ENCODE measurements around the gene HINT1. TPM values are rescaled to one million over a fixed set of nuclear protein-coding genes. Genes with fewer than 3 reads are reported as not detected.

Gene HINT1
- polyA plus RNA-seq, 3 donors, result 148 to 223 (median 191) TPM

DNA sequence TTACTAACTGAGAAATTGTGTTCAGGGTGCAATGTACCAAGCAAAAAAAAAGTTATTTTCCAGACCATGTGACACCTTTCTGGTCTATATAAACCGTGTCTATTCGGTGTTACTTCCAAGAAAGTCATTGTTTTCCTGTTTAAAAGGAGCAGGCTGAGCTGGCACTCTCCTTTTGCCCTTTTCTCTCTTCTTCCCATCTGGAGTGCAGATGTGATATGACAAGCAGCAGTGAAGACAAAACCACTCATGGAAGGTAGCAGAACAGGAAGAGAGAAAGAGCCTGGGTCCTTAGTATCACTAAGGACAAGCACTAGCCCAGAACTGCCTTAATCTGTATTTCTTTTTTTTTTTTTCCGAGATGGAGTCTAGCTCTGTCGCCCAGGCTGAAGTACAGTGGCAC is 31.3 kb upstream of the HINT1 start:
- no peaks in the 10 kb centered on the region for H3K27me3 Mint-ChIP-seq (ENCODE audit: low read depth in 3 of 3)

DNA sequence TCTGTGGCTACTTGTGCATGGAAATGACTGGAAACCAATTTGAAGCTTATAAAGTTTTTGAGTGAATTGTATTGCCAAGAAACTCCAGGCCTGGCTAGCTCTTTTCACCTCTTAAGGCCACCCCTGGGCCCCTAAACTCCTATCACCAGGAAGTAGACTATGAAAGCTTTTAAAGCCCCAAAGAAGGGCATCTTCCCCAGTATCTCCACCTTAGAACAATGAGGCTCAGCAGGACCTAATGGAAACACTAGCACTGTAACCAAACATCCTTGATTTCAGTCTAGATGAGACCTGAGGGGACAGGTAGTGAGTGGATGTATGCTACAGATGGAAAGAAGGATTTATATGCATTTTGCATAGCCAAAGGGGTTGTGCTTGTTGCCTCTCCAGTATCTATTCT is 30.6 kb upstream of the HINT1 start:
- no peaks in the 10 kb centered on the region for H3K9me3 ChIP-seq (replicated peaks in 1 of 2; ENCODE audit: control insufficient read depth in 1 of 2, insufficient read depth in 1 of 2, low read length in 2 of 2)
- H3K4me2 ChIP-seq (replicated peaks; ENCODE audit: extremely low read depth, low read length, poor library complexity, severe bottlenecking), result no peak overlapping the region
- DNase-seq, result no peak
- no peaks in the 10 kb centered on the region for H3K79me2 ChIP-seq (ENCODE audit: insufficient read depth, low read length)
- no peak overlapping the region for H3K27ac ChIP-seq (ENCODE audit: low read depth in 1 of 2, low read length in 2 of 2)
- H3K9me3 Mint-ChIP-seq, result no peaks in the 10 kb centered on the region
- no peak overlapping the region for H2AFZ ChIP-seq (ENCODE audit: insufficient read depth, low read depth, low read length, poor library complexity, severe bottlenecking)
- no peak overlapping the region for H3K27ac Mint-ChIP-seq
- H3K4me1 Mint-ChIP-seq, result peaks cover 9% of the 10 kb centered on the region
- intact Hi-C loops (cut with micrococcal nuclease), result no loop called here
- H3K9ac ChIP-seq (ENCODE audit: insufficient read depth, low read length, poor library complexity, severe bottlenecking), result no peak overlapping the region
- no peak overlapping the region for H3K4me3 ChIP-seq (replicated peaks in 1 of 3; ENCODE audit: low read depth in 2 of 3, low read length in 3 of 3)
- peaks cover 4 to 7% of the 10 kb centered on the region in 2 donors for H3K36me3 Mint-ChIP-seq
- no peaks in the 10 kb centered on the region for H3K36me3 ChIP-seq (replicated peaks in 1 of 2; ENCODE audit: control insufficient read depth in 1 of 2, insufficient read depth in 2 of 2, low read length in 2 of 2)
- H3K4me3 Mint-ChIP-seq, result no peak overlapping the region
- H3K27me3 ChIP-seq (ENCODE audit: control insufficient read depth in 2 of 2, insufficient read depth in 2 of 2, low read length in 2 of 2), result no peaks in the 10 kb centered on the region
- TF ChIP-seq, protein P1, sequence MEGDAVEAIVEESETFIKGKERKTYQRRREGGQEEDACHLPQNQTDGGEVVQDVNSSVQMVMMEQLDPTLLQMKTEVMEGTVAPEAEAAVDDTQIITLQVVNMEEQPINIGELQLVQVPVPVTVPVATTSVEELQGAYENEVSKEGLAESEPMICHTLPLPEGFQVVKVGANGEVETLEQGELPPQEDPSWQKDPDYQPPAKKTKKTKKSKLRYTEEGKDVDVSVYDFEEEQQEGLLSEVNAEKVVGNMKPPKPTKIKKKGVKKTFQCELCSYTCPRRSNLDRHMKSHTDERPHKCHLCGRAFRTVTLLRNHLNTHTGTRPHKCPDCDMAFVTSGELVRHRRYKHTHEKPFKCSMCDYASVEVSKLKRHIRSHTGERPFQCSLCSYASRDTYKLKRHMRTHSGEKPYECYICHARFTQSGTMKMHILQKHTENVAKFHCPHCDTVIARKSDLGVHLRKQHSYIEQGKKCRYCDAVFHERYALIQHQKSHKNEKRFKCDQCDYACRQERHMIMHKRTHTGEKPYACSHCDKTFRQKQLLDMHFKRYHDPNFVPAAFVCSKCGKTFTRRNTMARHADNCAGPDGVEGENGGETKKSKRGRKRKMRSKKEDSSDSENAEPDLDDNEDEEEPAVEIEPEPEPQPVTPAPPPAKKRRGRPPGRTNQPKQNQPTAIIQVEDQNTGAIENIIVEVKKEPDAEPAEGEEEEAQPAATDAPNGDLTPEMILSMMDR (IDR thresholded peaks at IDR 0.05), result no peak
- H3K4me1 ChIP-seq (ENCODE audit: control insufficient read depth in 1 of 2, insufficient read depth in 2 of 2, low read length in 2 of 2), result peaks cover 0 to 8% of the 10 kb centered on the region in 2 donors
- H4K20me1 ChIP-seq (ENCODE audit: insufficient read depth, low read length), result no peaks in the 10 kb centered on the region
- no peaks in the 10 kb centered on the region for H3K27me3 Mint-ChIP-seq (ENCODE audit: low read depth in 3 of 3)

More for the DNA sequence above, 31.3 kb upstream of the HINT1 start:
- Histone ChIP-seq H3K4me2 (replicated peaks; ENCODE audit: extremely low read depth, low read length, poor library complexity, severe bottlenecking) (no peak overlapping the region), H3K36me3 (replicated peaks in 1 of 2; ENCODE audit: control insufficient read depth in 1 of 2, insufficient read depth in 2 of 2, low read length in 2 of 2) (no peaks in the 10 kb centered on the region), H3K9ac (ENCODE audit: insufficient read depth, low read length, poor library complexity, severe bottlenecking) (no peak overlapping the region), H3K4me1 (ENCODE audit: control insufficient read depth in 1 of 2, insufficient read depth in 2 of 2, low read length in 2 of 2) (peaks cover 0 to 7% of the 10 kb centered on the region in 2 donors), H2AFZ (ENCODE audit: insufficient read depth, low read depth, low read length, poor library complexity, severe bottlenecking) (no peak overlapping the region), H3K9me3 (replicated peaks in 1 of 2; ENCODE audit: control insufficient read depth in 1 of 2, insufficient read depth in 1 of 2, low read length in 2 of 2) (no peaks in the 10 kb centered on the region), H3K79me2 (ENCODE audit: insufficient read depth, low read length) (no peaks in the 10 kb centered on the region), H3K27me3 (ENCODE audit: control insufficient read depth in 2 of 2, insufficient read depth in 2 of 2, low read length in 2 of 2) (no peaks in the 10 kb centered on the region), H3K27ac (ENCODE audit: low read depth in 1 of 2, low read length in 2 of 2) (no peak overlapping the region), H4K20me1 (ENCODE audit: insufficient read depth, low read length) (no peaks in the 10 kb centered on the region), H3K4me3 (replicated peaks in 1 of 3; ENCODE audit: low read depth in 2 of 3, low read length in 3 of 3) (no peak overlapping the region)
- no peak overlapping the region for H3K27ac Mint-ChIP-seq
- no peak for DNase-seq
- H3K9me3 Mint-ChIP-seq, result no peaks in the 10 kb centered on the region
- TF ChIP-seq, protein P1 (IDR thresholded peaks at IDR 0.05), result no peak
- H3K36me3 Mint-ChIP-seq, result peaks cover 4 to 7% of the 10 kb centered on the region in 2 donors
- H3K4me1 Mint-ChIP-seq, result peaks cover 8% of the 10 kb centered on the region
- 100% methylated on average over 2 of the region's 4 CpGs for WGBS (ENCODE audit: insufficient coverage)
- intact Hi-C loops (cut with micrococcal nuclease), result no loop called here
- H3K4me3 Mint-ChIP-seq, result no peak overlapping the region

All from CD14-positive monocyte (primary cell).